Right renal pelvis (tissue), 4 donors: ENCODE measurements around the gene DOLPP1. TPM values are rescaled to one million over a fixed set of nuclear protein-coding genes. Genes with fewer than 3 reads are reported as not detected.

Experiments
- DNase-seq, 4 donors: peaks; one replicate each; pipeline ENCODE4 v3.0.0-alpha.2; 2013; ENCODE audit warnings: low read depth in 4 of 4, low spot score in 3 of 4, missing footprints in 1 of 4
- polyA plus RNA-seq, 4 donors: library from polyadenylated mRNA; unstranded; fragments of 120-200 nt; gene quantifications; one replicate each; pipeline ENCODE4 v1.2.1, GENCODE V29; 2013; ENCODE audit not compliant: insufficient read length in 4 of 4

The DOLPP1 gene
- polyA plus RNA-seq, 4 donors, result 19.8 to 24.1 (median 21.6) TPM

DNA sequence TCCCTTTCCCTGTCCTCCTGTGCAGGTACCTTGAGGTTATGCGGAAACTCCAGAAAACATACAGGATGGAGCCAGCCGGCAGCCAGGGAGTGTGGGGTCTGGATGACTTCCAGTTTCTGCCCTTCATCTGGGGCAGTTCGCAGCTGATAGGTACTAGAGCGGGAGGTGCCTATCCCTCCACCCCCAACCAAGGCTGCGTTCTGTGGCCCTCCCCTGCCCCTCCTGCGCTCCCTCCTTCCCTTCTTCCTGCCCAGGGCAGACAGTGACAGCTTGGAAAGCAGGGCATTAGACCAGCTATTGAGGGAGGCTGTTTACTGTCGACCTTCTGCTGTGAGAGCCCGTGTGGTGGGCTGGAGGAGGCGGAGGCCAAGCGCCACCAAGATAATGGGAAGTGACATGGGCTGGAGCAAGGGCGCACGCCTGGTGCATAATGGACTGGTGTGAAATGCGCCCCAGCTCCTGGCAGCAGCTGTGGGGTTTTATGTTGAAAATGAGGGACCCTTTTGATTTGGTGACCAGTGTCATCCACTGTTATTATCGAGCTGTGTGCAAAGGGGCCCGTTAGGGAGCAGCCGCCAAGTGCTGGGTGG is 55.6 kb downstream of the DOLPP1 start:
- no peak for DNase-seq

GRCh38 chr9:129137292-129138143 is 56.6 kb downstream of the DOLPP1 start:
- DNase-seq, result no peak

DNA sequence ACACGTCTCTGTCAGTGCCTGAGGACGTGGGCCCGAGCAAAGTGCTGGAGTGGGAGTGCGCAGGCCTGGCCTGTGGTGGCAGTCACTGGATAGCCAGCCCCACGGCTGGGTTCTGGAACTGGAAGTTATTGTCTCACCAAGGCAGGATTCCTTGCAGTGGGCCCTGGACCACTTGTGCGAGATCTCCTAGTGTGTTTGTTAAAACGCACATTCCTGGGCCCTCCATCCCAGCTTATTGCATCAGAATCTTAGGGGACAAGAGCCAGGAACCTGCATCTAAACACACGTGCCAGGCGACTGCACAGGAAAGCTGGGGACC is 57.2 kb downstream of the DOLPP1 start:
- no peak for DNase-seq

- DNase-seq, result no peak
Observed at GRCh38 chr9:129138476-129139232, 57.7 kb downstream of the DOLPP1 start.

- peak in 3 of 4 donors; percentile 85 to 88 (median 87) for DNase-seq
Observed at GRCh38 chr9:129139233-129139992, 58.5 kb downstream of the DOLPP1 start.

DNA sequence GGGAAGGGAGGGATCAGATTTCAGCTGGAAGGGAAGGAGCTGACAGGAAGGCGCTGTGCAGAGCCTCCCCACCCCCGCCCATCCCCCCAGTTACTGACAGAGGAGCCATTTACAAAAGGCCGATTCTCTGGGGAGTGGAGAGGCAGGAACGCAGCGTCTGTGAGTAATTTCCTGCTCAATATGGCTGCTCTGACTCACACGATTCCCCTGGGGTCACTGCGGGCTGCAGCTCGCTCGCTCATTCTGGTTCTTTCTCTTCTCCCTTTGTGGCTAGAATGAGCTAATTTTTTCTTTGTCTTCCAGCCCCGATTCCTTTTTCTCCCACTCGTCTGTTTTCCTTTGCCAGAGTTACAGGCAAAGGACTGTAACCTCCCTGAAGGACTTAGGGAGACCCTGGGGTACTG is 59.1 kb downstream of the DOLPP1 start:
- DNase-seq, result peak; percentile 91 to 97 (median 96)

Other genes with a start within 250 kb of the DOLPP1 start
- 10 to 100 TPM; 21.6 to 23.6 (median 22.5) TPM for gene KYAT1, start 199.2 kb upstream of the DOLPP1 start, polyA plus RNA-seq
- 10 to 100 TPM; 29.5 to 34.3 (median 30.6) TPM for gene LRRC8A, start 199.0 kb upstream of the DOLPP1 start, polyA plus RNA-seq
- 10 to 100 TPM; 58.8 to 61.6 (median 59.6) TPM for gene PHYHD1, start 160.1 kb upstream of the DOLPP1 start, polyA plus RNA-seq
- gene DOLK, start 133.5 kb upstream of the DOLPP1 start, polyA plus RNA-seq, result 10 to 100 TPM; 16.0 to 18.6 (median 17.5) TPM
- 10 to 100 TPM; 38.9 to 41.8 (median 40.2) TPM for gene NUP188, start 133.4 kb upstream of the DOLPP1 start, polyA plus RNA-seq
- gene SH3GLB2, start 52.8 kb upstream of the DOLPP1 start, polyA plus RNA-seq, result 100 to 1,000 TPM; 102 to 144 (median 121) TPM
- 10 to 100 TPM; 17.9 to 23.4 (median 19.1) TPM for gene MIGA2, start 44.5 kb upstream of the DOLPP1 start, polyA plus RNA-seq
- gene CRAT, start 29.7 kb downstream of the DOLPP1 start, polyA plus RNA-seq, result 10 to 100 TPM; 37.8 to 52.5 (median 41.4) TPM
- 100 to 1,000 TPM in 3 of 4 donors, 10 to 100 TPM in 1; 99.2 to 131 (median 117) TPM for gene PTPA, start 30.3 kb downstream of the DOLPP1 start, polyA plus RNA-seq
- 10 to 100 TPM in 3 of 4 donors, 1 to 10 TPM in 1; 9.0 to 16.6 (median 11.2) TPM for gene IER5L, start 97.2 kb downstream of the DOLPP1 start, polyA plus RNA-seq